CD4-positive, alpha-beta T cell (primary cell): ENCODE measurements around the gene LTBP2. TPM values are rescaled to one million over a fixed set of nuclear protein-coding genes. Genes with fewer than 3 reads are reported as not detected.

ENCODE experiments used
- ATAC-seq: fragments of 200-7000 bp; cut with Tn5 transposase; one replicate; pipeline ENCODE4 v1.10.0; 2022; ENCODE audit warnings: mild to moderate bottlenecking; ENCODE audit not compliant: poor library complexity
- CTCF ChIA-PET: fragments of 350-600 bp; sonication (Branson Sonifier 250); formaldehyde crosslinking; loops from one replicate; lab custom pipeline; 2021; ENCODE audit warnings: antibody characterized with exemption, inconsistent platforms; lab: Charles Lee
- POLR2A ChIA-PET: fragments of 350-600 bp; sonication (Branson Sonifier 250); formaldehyde crosslinking; loops from one replicate; lab custom pipeline; 2021; ENCODE audit warnings: antibody characterized with exemption, inconsistent platforms; lab: Charles Lee
- DNase-seq, 14 experiments: peaks; one replicate each; pipeline ENCODE4 v3.0.0-alpha.2; 2013 to 2020; ENCODE audit warnings: mixed read lengths in 2 of 14
- H3K27ac ChIP-seq, 2 donors: one replicate each; pipeline versions ENCODE4 v1.5.1 to v1.7.0; 2013; ENCODE audit warnings: low read length in 2 of 2, low read depth in 1 of 2, mild to moderate bottlenecking in 1 of 2
- H3K27me3 ChIP-seq, 2 experiments: 1 replicate in 1 of 2; 2 replicates in 1 of 2; pipeline versions ENCODE4 v1.6.1 to v1.7.0; 2013; ENCODE audit warnings: low read length in 2 of 2, control low read depth in 1 of 2, mild to moderate bottlenecking in 1 of 2, moderate library complexity in 1 of 2; ENCODE audit not compliant: insufficient read depth in 2 of 2, control insufficient read depth in 1 of 2
- H3K36me3 ChIP-seq: one replicate; pipeline ENCODE4 v1.6.1; 2013; ENCODE audit warnings: low read length, control low read depth; ENCODE audit not compliant: insufficient read depth
- H3K4me1 ChIP-seq: one replicate; pipeline ENCODE4 v1.6.1; 2013; ENCODE audit warnings: low read length, control low read depth; ENCODE audit not compliant: insufficient read depth
- H3K4me3 ChIP-seq: one replicate; pipeline ENCODE4 v1.5.1; 2013; ENCODE audit warnings: mild to moderate bottlenecking, low read length, moderate library complexity
- H3K9me3 ChIP-seq, 2 experiments: 1 replicate in 1 of 2; 2 replicates in 1 of 2; pipeline versions ENCODE4 v1.6.1 to v1.7.0; 2013; ENCODE audit warnings: low read length in 2 of 2, mild to moderate bottlenecking in 2 of 2, control low read depth in 1 of 2, moderate library complexity in 1 of 2; ENCODE audit not compliant: control insufficient read depth in 1 of 2, insufficient read depth in 1 of 2
- H3K27ac Mint-ChIP-seq: one replicate; pipeline ENCODE4 v1.8.0; 2020; ENCODE audit warnings: mixed read lengths
- H3K27me3 Mint-ChIP-seq: one replicate; pipeline ENCODE4 v1.8.0; 2021; ENCODE audit warnings: mixed read lengths
- H3K36me3 Mint-ChIP-seq: one replicate; pipeline ENCODE4 v1.8.0; 2021; ENCODE audit warnings: low read depth, mixed read lengths
- H3K4me1 Mint-ChIP-seq: one replicate; pipeline ENCODE4 v1.8.0; 2021; ENCODE audit warnings: low read depth, mixed read lengths
- H3K4me3 Mint-ChIP-seq: one replicate; pipeline ENCODE4 v1.8.0; 2020; ENCODE audit warnings: mild to moderate bottlenecking, mixed read lengths
- H3K9me3 Mint-ChIP-seq: one replicate; pipeline ENCODE4 v1.8.0; 2020; ENCODE audit warnings: mixed read lengths
- intact Hi-C, 2 experiments: fragments of 100-400 bp; cut with DNase I in 1 of 2; cut with micrococcal nuclease in 1 of 2; formaldehyde crosslinking; loops; one replicate each; pipeline versions ENCODE4 v1.15.1 to v1.9.0; 2023 to 2025; cut with DNase I, micrococcal nuclease
- total RNA-seq, 174 experiments: library from RNA in 2 of 174; stranded (reverse) in 2 of 174; gene quantifications; one replicate each; pipeline ENCODE4 v1.2.3 and lab custom pipeline; 2021 to 2026
- TF ChIP-seq, protein P1 (sequence below): fragments of 200-600 bp; IDR thresholded peaks from one replicate; pipeline ENCODE4 v1.8.0; 2022; ENCODE audit warnings: antibody characterized with exemption, mild to moderate bottlenecking

Gene LTBP2
- total RNA-seq, 2 experiments from 2014 or later = 0.45 to 0.47 TPM

DNA sequence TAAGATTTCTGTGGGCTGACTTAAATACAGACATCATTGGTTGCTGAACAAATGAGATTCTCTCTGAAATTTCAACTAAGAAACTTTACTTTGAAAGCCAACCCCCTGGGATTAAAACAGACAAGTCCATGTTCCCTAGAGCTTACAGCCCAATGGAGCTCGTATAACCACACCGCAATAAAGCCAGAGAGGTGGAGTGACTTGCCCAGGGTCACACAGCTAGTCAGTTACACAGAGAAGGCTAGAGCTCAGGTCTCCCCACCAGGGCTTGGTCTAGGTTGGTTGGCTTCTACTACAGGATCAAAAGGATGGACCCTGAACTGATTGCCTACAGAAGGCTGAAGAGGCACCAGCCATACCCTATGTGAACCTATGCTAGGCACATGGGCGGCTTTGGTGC, 8.9 kb upstream of the LTBP2 start:
- ATAC-seq = no peak
- intact Hi-C loops = no loop called here
- ChIA-PET POLR2A (no interaction called here), CTCF (interaction anchor here (4.4 kb wide), 1 partner anchor 12 kb away, joined by 33 read pairs; no protein-coding TSS in a partner anchor)
- Mint-ChIP-seq H3K27ac (peak overlapping the region; percentile 50), H3K9me3 (no peaks in the 10 kb centered on the region), H3K4me3 (no peak overlapping the region), H3K4me1 (peaks cover 42% of the 10 kb centered on the region), H3K36me3 (no peaks in the 10 kb centered on the region), H3K27me3 (peaks cover 4% of the 10 kb centered on the region)
- no peak overlapping the region for H3K4me3 ChIP-seq
- TF ChIP-seq, protein P1, sequence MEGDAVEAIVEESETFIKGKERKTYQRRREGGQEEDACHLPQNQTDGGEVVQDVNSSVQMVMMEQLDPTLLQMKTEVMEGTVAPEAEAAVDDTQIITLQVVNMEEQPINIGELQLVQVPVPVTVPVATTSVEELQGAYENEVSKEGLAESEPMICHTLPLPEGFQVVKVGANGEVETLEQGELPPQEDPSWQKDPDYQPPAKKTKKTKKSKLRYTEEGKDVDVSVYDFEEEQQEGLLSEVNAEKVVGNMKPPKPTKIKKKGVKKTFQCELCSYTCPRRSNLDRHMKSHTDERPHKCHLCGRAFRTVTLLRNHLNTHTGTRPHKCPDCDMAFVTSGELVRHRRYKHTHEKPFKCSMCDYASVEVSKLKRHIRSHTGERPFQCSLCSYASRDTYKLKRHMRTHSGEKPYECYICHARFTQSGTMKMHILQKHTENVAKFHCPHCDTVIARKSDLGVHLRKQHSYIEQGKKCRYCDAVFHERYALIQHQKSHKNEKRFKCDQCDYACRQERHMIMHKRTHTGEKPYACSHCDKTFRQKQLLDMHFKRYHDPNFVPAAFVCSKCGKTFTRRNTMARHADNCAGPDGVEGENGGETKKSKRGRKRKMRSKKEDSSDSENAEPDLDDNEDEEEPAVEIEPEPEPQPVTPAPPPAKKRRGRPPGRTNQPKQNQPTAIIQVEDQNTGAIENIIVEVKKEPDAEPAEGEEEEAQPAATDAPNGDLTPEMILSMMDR = no peak
- H3K4me1 ChIP-seq = peaks cover 50% of the 10 kb centered on the region
- H3K27me3 ChIP-seq = no peaks in the 10 kb centered on the region
- no peaks in the 10 kb centered on the region for H3K9me3 ChIP-seq
- no peak for DNase-seq
- no peak overlapping the region for H3K27ac ChIP-seq
- no peaks in the 10 kb centered on the region for H3K36me3 ChIP-seq

DNA sequence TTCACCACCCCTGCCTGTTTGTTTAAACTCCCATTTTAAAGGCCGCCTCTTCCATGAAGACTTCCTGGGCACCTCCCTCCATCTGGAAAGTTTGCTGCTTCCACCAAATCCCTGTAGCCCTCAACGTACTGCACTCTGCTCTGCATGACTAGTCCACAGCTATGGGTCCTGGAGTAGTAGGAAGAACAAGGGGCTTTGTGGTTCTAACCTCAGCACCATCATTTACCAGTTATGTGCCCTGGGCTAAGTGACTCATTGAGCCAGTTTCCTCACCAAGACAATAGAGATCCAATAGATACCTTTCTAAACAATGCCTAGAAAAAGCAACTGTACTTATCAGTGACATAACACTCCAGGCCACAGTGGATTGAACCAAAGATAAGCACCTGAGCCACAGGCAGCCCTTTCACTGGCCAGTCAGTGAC, 8.5 kb upstream of the LTBP2 start:
- H3K36me3 Mint-ChIP-seq = no peaks in the 10 kb centered on the region
- DNase-seq (peak in 3 of 14 experiments; percentile 32 to 58 (median 40)), ATAC-seq (peak; percentile 13)
- H3K27me3 ChIP-seq = no peaks in the 10 kb centered on the region
- intact Hi-C loops = no loop called here
- peak overlapping the region; percentile 3 for H3K4me3 Mint-ChIP-seq
- H3K9me3 Mint-ChIP-seq = no peaks in the 10 kb centered on the region
- ChIA-PET CTCF (interaction anchor here (4.4 kb wide), 1 partner anchor 11 kb away, joined by 33 read pairs; no protein-coding TSS in a partner anchor), POLR2A (no interaction called here)
- no peaks in the 10 kb centered on the region for H3K9me3 ChIP-seq
- TF ChIP-seq, protein P1 = no peak
- no peaks in the 10 kb centered on the region for H3K36me3 ChIP-seq
- H3K4me1 ChIP-seq = peaks cover 51% of the 10 kb centered on the region
- H3K27me3 Mint-ChIP-seq = peaks cover 4% of the 10 kb centered on the region
- H3K4me1 Mint-ChIP-seq = peaks cover 42% of the 10 kb centered on the region
- peak overlapping the region; percentile 50 for H3K27ac Mint-ChIP-seq
- no peak overlapping the region for H3K27ac ChIP-seq
- H3K4me3 ChIP-seq = no peak overlapping the region

DNA sequence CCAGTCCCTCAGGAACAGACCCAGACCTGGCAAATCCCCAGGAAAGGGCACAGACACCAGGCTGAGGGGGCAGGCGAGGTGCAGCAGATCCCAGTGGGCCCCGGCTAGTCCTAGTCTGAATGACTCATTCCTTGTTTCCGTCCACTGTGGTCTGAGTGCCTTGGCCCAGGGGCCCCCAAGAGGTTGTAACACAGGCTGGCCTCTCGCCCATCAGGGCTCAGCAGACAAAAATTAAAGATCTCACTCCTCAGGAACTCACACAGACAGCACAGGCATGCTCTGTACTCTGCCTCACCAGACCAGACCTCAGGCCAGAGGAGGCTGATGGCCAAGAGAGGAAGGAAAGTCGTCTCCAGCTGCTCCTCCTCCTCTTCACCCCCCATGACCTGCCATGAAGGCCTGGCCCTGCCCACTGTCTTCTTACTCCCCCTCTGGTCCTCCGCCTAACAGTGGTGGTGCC, 7.7 kb upstream of the LTBP2 start:
- peak overlapping the region; percentile 59 for H3K4me3 Mint-ChIP-seq
- no peaks in the 10 kb centered on the region for H3K9me3 Mint-ChIP-seq
- POLR2A ChIA-PET = interaction anchor here (1.0 to 1.9 kb wide), 3 partner anchors 11 to 216 kb away, joined by 3 to 21 read pairs (median 5); partner anchors contain the start of genes ISCA2 and NPC2

More for the DNA sequence above, 7.7 kb upstream of the LTBP2 start:
- Histone ChIP-seq H3K36me3 (no peaks in the 10 kb centered on the region), H3K27me3 (no peaks in the 10 kb centered on the region), H3K9me3 (no peaks in the 10 kb centered on the region), H3K4me1 (peaks cover 55% of the 10 kb centered on the region), H3K27ac (no peak overlapping the region), H3K4me3 (no peak overlapping the region)
- ATAC-seq (no peak), DNase-seq (no peak)
- peak overlapping the region; percentile 95 for H3K27ac Mint-ChIP-seq
- H3K4me1 Mint-ChIP-seq = peaks cover 42% of the 10 kb centered on the region
- peaks cover 4% of the 10 kb centered on the region for H3K27me3 Mint-ChIP-seq
- intact Hi-C loops = no loop called here
- TF ChIP-seq, protein P1 = no peak
- CTCF ChIA-PET = interaction anchor here (4.4 kb wide), 1 partner anchor 11 kb away, joined by 33 read pairs; no protein-coding TSS in a partner anchor
- no peaks in the 10 kb centered on the region for H3K36me3 Mint-ChIP-seq
